T-helper 1 cell treated with Interleukin-12 subunit alpha and Interleukin-12 subunit beta and Interleukin-4 antibody, amounts not matched to agents 30 μg/mL and 1 μg/mL, for 36 hours (primary cell): ENCODE data around the gene CLEC16A.

Experiments used
- H3K27ac Mint-ChIP-seq: one replicate; pipeline ENCODE4 v1.8.0; 2021; ENCODE audit warnings: mild to moderate bottlenecking, mixed read lengths
- H3K27me3 Mint-ChIP-seq: one replicate; pipeline ENCODE4 v1.8.0; 2021; ENCODE audit warnings: low read depth, mixed read lengths
- H3K36me3 Mint-ChIP-seq: one replicate; pipeline ENCODE4 v1.8.0; 2021; ENCODE audit warnings: low read depth, mixed read lengths
- H3K4me1 Mint-ChIP-seq: one replicate; pipeline ENCODE4 v1.8.0; 2021; ENCODE audit warnings: low read depth, mixed read lengths
- H3K4me3 Mint-ChIP-seq: one replicate; pipeline ENCODE4 v1.8.0; 2021; ENCODE audit warnings: mild to moderate bottlenecking, moderate library complexity, mixed read lengths
- H3K9me3 Mint-ChIP-seq: one replicate; pipeline ENCODE4 v1.8.0; 2021; ENCODE audit warnings: mixed read lengths

CLEC16A gene

DNA sequence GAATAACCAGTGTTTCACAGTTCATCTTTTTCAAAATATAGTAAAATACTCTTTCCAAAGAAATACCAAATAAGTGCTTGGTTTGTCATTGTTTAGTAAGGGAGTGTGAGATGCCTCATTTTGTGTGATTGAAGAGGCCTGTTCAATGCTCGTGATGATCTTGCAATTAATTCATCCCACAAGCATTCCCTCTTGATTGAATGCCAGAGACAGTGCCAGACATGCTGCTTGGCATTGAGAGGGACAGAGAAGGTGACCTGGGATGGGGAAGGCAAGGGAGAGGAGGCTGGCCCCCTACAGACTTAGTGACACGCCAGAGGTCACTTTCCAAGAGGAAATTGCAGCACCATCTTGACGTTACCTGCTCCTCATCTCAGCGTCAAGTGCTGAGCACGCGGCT is 49.3 kb downstream of the CLEC16A start:
- peaks cover 51% of the 10 kb centered on the region for H3K36me3 Mint-ChIP-seq
- H3K4me1 Mint-ChIP-seq = peaks cover 60% of the 10 kb centered on the region
- H3K9me3 Mint-ChIP-seq = no peaks in the 10 kb centered on the region
- no peaks in the 10 kb centered on the region for H3K27me3 Mint-ChIP-seq
- H3K4me3 Mint-ChIP-seq = no peak overlapping the region
- H3K27ac Mint-ChIP-seq = no peak overlapping the region

DNA sequence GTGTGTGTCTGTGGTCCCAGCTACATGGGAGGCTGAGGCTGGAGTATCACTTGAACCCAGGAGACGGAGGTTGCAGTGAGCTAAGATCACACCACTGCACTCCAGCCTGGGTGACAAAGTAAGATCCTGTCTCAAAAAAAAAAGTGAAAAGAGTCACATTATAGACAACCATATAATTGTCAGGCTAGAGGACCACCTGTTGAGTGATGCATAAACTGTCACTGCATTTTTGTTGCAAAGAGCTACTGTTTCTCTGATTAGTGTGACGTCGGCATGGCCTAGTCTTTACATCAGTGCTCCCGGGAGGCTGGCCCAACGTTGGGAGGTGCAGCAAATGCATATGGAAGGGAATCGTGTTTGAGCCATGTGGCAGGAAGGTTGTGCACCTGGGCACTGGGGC is 50.2 kb downstream of the CLEC16A start:
- Mint-ChIP-seq H3K4me1 (peaks cover 52% of the 10 kb centered on the region), H3K27ac (no peak overlapping the region), H3K4me3 (no peak overlapping the region), H3K9me3 (no peaks in the 10 kb centered on the region), H3K27me3 (no peaks in the 10 kb centered on the region), H3K36me3 (peaks cover 51% of the 10 kb centered on the region)

DNA sequence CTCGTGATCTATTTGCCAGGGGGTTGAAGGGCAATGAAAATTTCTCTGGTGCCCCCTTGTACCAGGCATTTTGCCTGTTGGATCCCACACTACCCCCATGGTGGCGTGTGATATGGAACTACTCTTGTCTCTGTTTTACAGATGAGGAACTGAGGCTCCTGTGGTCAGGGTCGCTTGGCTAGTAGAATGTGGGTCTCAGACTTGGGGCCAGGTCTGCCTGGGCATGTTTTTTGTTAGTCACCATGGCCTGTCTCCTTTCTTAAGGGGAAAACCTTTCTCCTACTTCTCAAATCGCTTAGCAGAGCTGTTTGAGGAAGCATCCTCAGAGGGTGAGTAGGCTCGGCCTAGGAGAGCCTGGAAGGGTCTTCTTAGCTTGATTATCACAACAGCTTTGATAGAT is 51.2 kb downstream of the CLEC16A start:
- Mint-ChIP-seq H3K27me3 (no peaks in the 10 kb centered on the region), H3K27ac (no peak overlapping the region), H3K36me3 (peaks cover 51% of the 10 kb centered on the region), H3K4me1 (peaks cover 51% of the 10 kb centered on the region), H3K4me3 (no peak overlapping the region), H3K9me3 (no peaks in the 10 kb centered on the region)

DNA sequence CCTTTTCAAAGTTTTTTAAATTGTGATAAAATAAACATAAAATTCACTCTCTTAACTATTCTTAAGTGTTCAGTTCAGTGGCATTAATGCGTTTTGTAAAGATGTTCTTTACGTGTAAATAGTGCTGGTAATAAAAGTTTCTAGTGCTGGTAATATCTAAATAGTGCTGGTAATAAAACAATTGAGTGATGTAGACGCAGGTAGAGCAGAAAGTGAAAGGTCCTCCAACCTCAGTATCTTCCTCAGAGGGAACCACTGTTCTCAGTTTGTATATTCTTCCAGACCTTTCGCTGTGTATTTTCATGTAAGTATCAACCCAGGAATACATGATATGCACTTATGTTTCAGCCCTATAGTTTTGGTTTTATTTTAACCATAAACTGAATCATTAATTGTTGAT is 53.1 kb downstream of the CLEC16A start:
- no peak overlapping the region for H3K4me3 Mint-ChIP-seq
- H3K27me3 Mint-ChIP-seq = no peaks in the 10 kb centered on the region
- peaks cover 39% of the 10 kb centered on the region for H3K36me3 Mint-ChIP-seq
- H3K9me3 Mint-ChIP-seq = no peaks in the 10 kb centered on the region
- H3K27ac Mint-ChIP-seq = no peak overlapping the region
- peaks cover 32% of the 10 kb centered on the region for H3K4me1 Mint-ChIP-seq

DNA sequence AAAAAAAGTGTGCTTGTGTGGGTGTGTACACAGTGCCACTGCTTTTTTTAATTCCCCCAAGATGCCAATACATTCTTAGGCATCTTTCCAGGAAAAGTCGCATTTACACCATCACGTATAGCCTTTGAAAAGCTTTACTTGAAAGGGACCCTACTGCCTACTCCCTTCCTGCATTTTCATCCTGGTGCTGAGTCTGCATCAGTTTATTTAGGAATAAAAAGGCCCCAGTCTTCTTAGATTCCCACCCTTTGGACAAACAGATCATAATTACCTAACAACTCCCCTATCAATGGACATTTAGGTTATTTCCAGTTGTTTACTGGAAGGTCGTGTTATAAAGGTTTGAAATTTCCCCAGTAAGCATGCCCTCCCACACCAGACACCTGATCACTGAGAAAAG is 54.9 kb downstream of the CLEC16A start:
- Mint-ChIP-seq H3K4me1 (peaks cover 26% of the 10 kb centered on the region), H3K27ac (no peak overlapping the region), H3K4me3 (no peak overlapping the region), H3K9me3 (no peaks in the 10 kb centered on the region), H3K36me3 (peaks cover 38% of the 10 kb centered on the region), H3K27me3 (no peaks in the 10 kb centered on the region)

DNA sequence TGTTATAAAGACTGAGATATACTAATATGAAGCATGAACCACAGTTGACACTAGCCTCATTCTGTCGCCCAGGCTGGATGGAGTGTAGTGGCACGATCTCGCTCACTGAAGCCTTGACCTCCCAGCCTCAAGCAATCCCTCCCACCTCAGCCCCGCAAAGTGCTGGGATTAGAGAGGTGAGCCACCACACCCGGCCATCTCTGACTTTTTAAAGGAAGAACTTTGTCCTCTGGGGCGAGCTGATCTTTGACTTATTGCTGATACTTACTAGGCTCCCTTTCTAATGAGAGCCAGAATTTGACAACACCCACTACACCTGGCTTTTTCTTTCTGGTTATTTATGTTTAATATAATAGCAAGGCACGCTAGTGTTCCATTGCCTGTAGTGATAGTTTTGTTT is 57.2 kb downstream of the CLEC16A start:
- H3K4me1 Mint-ChIP-seq = peaks cover 24% of the 10 kb centered on the region
- H3K9me3 Mint-ChIP-seq = no peaks in the 10 kb centered on the region
- H3K4me3 Mint-ChIP-seq = no peak overlapping the region
- H3K27me3 Mint-ChIP-seq = no peaks in the 10 kb centered on the region
- H3K36me3 Mint-ChIP-seq = peaks cover 32% of the 10 kb centered on the region
- H3K27ac Mint-ChIP-seq = no peak overlapping the region

DNA sequence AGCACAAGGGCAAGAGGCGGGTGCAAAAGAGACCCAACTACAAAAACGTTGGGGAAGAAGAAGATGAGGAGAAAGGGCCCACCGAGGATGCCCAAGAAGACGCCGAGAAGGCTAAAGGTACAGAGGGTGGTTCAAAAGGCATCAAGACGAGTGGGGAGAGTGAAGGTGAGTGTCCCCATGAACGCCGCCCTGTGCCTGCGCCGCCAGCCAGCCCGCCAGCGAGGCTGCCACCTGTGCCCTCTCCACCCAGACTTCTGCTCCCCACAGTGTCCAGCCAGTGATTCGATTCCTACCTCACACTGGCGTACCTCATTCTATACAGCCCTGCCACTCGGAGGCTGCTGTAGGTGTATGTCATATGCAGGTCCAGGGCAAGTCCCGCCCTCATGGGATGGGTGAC is 58.8 kb downstream of the CLEC16A start:
- Mint-ChIP-seq H3K4me3 (no peak overlapping the region), H3K27me3 (no peaks in the 10 kb centered on the region), H3K36me3 (peaks cover 26% of the 10 kb centered on the region), H3K27ac (no peak overlapping the region), H3K4me1 (peaks cover 22% of the 10 kb centered on the region), H3K9me3 (no peaks in the 10 kb centered on the region)

DNA sequence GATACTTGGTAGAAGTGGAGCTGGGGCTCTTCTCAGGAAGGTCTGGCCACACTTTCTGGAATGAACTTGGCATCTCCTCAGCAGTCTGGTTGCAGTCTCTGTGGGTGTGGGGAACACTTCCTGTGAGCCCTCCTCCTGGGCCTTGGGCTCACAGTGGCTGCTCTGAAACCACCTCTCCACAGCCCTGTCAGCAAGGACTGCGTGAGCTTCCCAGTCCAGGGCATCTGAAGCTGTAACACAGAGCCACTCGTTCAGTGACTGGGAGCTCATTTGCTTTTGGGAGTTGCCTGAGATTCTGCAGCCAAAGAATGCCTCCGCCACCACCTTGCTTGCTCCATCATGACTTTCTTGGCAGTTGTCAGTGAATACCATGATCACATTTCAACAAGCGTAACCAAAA is 60.0 kb downstream of the CLEC16A start:
- H3K27ac Mint-ChIP-seq = no peak overlapping the region
- H3K36me3 Mint-ChIP-seq = peaks cover 29% of the 10 kb centered on the region
- no peak overlapping the region for H3K4me3 Mint-ChIP-seq
- no peaks in the 10 kb centered on the region for H3K9me3 Mint-ChIP-seq
- H3K27me3 Mint-ChIP-seq = no peaks in the 10 kb centered on the region
- peaks cover 22% of the 10 kb centered on the region for H3K4me1 Mint-ChIP-seq

DNA sequence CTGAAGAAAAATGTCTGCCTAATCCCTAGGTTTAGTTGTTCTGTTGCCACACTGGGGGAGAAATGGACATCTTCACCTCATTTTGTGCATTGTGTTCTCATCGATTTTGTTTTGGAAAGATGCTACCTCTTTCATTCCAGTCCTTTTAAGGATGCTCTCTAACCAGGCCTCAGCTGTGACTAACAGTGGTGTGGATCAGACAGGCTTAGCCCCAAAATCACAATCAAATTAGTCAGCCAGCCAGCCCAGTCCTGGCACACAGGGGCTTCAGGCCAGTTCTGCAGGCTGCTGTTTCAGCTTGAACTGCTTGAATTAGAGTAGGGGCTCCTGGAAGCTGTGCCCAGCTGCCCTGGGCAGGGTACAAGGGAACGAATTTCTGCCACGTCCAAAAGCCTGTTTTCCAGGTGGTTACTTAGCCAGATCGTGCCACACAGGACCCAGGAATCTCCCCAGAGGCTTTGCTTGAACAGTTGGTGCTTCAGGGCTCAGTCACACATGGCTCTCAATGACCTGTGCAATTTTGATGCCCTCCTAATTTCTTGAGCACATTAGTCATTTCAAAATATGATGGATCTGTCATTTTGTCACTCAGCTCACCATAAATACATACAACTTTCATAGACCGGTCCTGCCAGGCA is 60.7 kb downstream of the CLEC16A start:
- H3K4me3 Mint-ChIP-seq = no peak overlapping the region
- H3K27ac Mint-ChIP-seq = no peak overlapping the region
- no peaks in the 10 kb centered on the region for H3K27me3 Mint-ChIP-seq
- H3K36me3 Mint-ChIP-seq = peaks cover 33% of the 10 kb centered on the region
- H3K9me3 Mint-ChIP-seq = no peaks in the 10 kb centered on the region
- H3K4me1 Mint-ChIP-seq = peaks cover 22% of the 10 kb centered on the region

DNA sequence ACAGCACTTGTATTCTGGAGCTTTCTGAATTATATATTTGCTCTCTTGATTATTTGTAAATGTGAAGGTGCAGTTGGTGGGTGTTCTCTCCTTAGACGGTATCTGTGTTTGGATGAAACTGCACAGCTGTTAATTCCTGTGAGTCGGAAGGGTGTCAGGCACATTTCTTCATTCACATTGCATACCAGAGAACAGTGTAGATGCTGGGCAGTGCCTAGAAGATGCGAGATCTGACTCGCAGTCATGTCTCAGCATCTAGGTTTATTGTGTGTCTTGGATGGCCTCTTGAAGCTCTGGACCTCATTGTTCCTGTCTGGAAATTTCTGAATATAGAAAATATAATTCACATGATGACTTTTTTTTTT is 61.2 kb downstream of the CLEC16A start:
- Mint-ChIP-seq H3K9me3 (no peaks in the 10 kb centered on the region), H3K4me3 (no peak overlapping the region), H3K27me3 (no peaks in the 10 kb centered on the region), H3K27ac (no peak overlapping the region), H3K36me3 (peaks cover 36% of the 10 kb centered on the region), H3K4me1 (peaks cover 19% of the 10 kb centered on the region)

DNA sequence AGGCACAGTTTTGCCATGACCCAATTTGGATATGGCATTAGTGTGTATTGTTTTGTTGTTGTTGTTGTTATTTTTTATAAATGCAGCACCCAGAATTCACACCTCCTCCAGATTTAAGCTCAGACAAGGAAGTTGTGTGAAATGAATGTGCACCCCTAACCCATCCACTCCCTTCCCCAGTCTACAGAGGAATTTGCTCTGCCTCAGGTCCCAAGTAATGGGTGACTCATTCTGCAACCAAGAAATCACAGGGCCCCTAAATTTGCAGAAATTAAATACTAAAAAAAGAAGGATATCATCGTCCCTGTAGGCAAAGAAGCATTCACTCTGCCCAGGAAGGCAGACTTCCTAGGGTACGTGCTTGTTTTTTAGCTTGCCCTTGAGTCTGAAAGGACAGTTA is 62.3 kb downstream of the CLEC16A start:
- no peak overlapping the region for H3K27ac Mint-ChIP-seq

DNA sequence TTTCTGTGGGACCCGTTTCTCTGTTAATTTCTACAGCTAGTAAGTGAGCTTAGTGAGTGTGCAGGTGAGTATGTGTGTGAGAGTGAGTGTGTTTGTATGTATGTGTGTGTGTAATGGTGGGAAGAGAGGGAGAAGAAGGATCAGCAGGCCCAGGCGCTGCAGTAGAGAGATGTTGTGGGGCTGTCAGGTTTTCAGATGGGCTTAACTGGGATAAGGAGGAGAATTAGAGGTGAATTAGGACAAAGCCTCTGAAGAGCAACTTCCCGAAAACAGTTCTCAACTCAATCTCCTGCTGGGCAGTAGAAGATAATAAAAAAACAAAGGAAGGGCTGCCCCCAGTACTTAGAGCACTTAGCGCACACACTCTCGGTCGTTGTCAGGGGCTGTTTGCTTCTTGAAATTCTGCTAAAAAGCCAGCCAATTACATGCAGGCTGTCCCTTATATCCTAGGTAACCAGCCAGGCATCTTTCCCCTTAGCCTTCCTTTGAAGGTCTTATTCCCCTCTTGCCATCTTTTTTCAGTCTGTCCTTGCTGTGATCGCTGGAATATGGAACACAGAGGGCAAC is 63.4 kb downstream of the CLEC16A start:
- Mint-ChIP-seq H3K27ac (no peak overlapping the region), H3K4me1 (peaks cover 19% of the 10 kb centered on the region), H3K36me3 (peaks cover 41% of the 10 kb centered on the region), H3K4me3 (no peak overlapping the region), H3K27me3 (no peaks in the 10 kb centered on the region), H3K9me3 (no peaks in the 10 kb centered on the region)

More for the DNA sequence above, 62.3 kb downstream of the CLEC16A start:
- Mint-ChIP-seq H3K36me3 (peaks cover 44% of the 10 kb centered on the region), H3K27me3 (no peaks in the 10 kb centered on the region), H3K9me3 (no peaks in the 10 kb centered on the region), H3K4me1 (peaks cover 19% of the 10 kb centered on the region), H3K4me3 (no peak overlapping the region)

DNA sequence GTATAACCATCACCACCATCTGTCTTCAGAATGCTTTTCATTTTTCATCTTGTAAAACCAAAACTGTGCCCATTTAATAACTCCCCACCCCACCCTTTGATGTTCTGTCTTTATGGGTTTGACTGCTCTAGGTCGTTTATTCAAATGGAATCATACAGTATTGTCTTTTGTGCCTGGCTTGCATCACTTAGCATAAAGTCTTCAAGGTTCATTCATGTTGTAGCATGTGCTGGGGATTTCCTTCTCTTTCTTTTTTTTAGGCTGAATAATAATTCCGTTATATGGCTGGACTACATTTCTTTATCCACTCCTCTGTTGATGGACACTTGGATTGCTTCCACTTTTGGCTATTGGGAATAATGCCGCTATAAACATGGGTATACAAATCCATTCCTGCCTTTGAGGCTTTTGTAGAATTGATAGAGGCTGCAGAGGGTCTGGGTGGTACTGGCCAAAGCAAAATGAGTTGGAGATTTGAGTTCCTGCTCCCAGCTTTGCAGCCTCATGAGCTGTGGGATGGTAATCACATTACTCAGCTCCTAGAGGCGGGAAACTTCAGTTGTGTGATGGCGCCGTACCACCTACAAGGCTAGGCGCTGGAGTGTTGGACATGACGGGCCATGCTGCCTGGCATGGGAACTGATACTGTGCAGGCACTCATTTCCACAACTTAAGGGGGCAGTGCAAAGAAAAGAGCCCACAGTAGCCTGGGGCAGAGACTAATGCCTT is 64.8 kb downstream of the CLEC16A start:
- Mint-ChIP-seq H3K27ac (no peak overlapping the region), H3K27me3 (no peaks in the 10 kb centered on the region), H3K4me3 (no peak overlapping the region), H3K9me3 (no peaks in the 10 kb centered on the region), H3K36me3 (peaks cover 41% of the 10 kb centered on the region), H3K4me1 (peaks cover 19% of the 10 kb centered on the region)

DNA sequence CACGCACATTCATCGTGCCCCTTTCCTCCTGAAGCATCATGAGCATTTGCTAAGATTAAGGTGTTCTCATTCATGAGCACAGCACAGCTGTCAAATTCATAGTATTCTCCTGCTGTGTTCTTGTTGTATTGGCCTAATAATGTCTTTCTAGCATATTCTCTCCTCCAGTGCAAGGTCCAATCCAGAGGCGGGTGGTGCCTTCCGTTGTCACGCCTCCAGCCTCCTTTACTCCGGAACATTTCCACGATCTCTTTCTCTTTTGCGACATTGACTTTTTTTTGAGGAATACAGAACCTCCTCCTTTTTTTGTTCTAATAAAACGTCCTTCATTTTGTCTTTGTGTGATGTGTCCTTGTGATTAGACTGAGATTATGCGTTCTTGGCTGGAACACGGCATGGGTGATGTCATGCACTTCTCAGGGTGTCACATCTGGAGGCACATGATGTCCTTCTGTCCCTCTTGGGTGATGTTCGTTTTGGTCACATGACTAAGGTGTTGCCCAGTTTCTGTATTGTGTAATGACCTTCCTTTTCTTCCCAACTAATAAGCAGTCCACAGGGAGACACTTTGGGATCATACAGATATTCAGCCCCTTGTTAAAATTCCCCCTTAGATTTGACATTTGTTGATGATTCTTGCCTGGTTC is 66.3 kb downstream of the CLEC16A start:
- Mint-ChIP-seq H3K36me3 (peaks cover 36% of the 10 kb centered on the region), H3K27ac (no peak overlapping the region), H3K27me3 (no peaks in the 10 kb centered on the region), H3K9me3 (no peaks in the 10 kb centered on the region), H3K4me3 (no peak overlapping the region), H3K4me1 (peaks cover 16% of the 10 kb centered on the region)

DNA sequence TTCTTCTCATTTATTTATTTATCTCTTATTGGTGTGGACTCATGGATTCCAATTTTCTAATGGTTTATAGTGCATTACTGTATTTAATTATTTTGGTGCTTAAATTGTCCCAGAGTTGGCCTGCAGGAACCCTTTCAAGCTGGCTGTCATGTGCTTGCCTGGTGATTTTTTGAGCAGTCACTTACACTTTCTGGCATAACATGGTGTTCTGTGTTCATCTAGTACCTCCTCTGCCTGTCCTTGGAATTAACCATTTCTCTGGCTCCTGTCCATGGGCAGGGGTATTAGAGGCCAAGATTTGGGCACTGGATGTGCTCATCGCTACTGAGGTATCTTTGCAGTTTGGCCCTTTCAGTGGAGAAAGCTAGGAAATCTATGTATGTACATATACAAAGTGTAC is 67.0 kb downstream of the CLEC16A start:
- H3K4me1 Mint-ChIP-seq = peaks cover 15% of the 10 kb centered on the region
- H3K9me3 Mint-ChIP-seq = no peaks in the 10 kb centered on the region
- H3K36me3 Mint-ChIP-seq = peaks cover 37% of the 10 kb centered on the region
- no peaks in the 10 kb centered on the region for H3K27me3 Mint-ChIP-seq
- no peak overlapping the region for H3K4me3 Mint-ChIP-seq
- no peak overlapping the region for H3K27ac Mint-ChIP-seq
